Effector memory CD8-positive, alpha-beta T cell (primary cell): ENCODE results near the gene ADGRG1.
"Not testable (repeated sequence)": the region's sequence is repeated elsewhere in the genome, so short reads cannot be mapped to it uniquely, and the experiment has no call there.

Source experiments
- ATAC-seq: fragments of 150-1000 bp; cut with Tn5 transposase; replicated peaks from 2 replicates; pipeline ENCODE4 v1.10.0; 2021; ENCODE audit warnings: mild to moderate bottlenecking, moderate library complexity
- DNase-seq, 3 experiments: peaks; one replicate each; pipeline ENCODE4 v3.0.0; 2021
- H3K27ac Mint-ChIP-seq, 2 donors: one replicate each; pipeline ENCODE4 v1.8.0; 2022; ENCODE audit warnings: mild to moderate bottlenecking in 2 of 2, mixed read lengths in 2 of 2, moderate library complexity in 2 of 2
- H3K27me3 Mint-ChIP-seq, 2 donors: one replicate each; pipeline ENCODE4 v1.8.0; 2022; ENCODE audit warnings: mixed read lengths in 2 of 2
- H3K36me3 Mint-ChIP-seq: one replicate; pipeline ENCODE4 v1.8.0; 2022; ENCODE audit warnings: mild to moderate bottlenecking, moderate library complexity, mixed read lengths; ENCODE audit not compliant: insufficient read depth
- H3K4me1 Mint-ChIP-seq, 2 donors: one replicate each; pipeline ENCODE4 v1.8.0; 2022; ENCODE audit warnings: low read depth in 2 of 2, mixed read lengths in 2 of 2
- H3K4me3 Mint-ChIP-seq, 2 donors: one replicate each; pipeline ENCODE4 v1.8.0; 2022; ENCODE audit warnings: mild to moderate bottlenecking in 2 of 2, mixed read lengths in 2 of 2, moderate library complexity in 2 of 2
- H3K9me3 Mint-ChIP-seq, 2 donors: one replicate each; pipeline ENCODE4 v1.8.0; 2022; ENCODE audit warnings: mixed read lengths in 2 of 2

Gene ADGRG1

GRCh38 chr16:57668630-57669475 lies 40.4 kb downstream of the ADGRG1 start:
- H3K27me3 Mint-ChIP-seq, result no peaks in the 10 kb centered on the region
- no peak for ATAC-seq
- no peak for DNase-seq
- H3K4me3 Mint-ChIP-seq, result no peak overlapping the region
- H3K36me3 Mint-ChIP-seq, result peaks cover 7% of the 10 kb centered on the region
- H3K4me1 Mint-ChIP-seq, result peaks cover 9 to 15% of the 10 kb centered on the region in 2 donors
- H3K9me3 Mint-ChIP-seq, result no peaks in the 10 kb centered on the region
- H3K27ac Mint-ChIP-seq, result peak overlapping the region; percentile 74 to 75

- Mint-ChIP-seq H3K9me3 (no peaks in the 10 kb centered on the region), H3K27ac (peak overlapping the region; percentile 74 to 75), H3K4me1 (peaks cover 9 to 12% of the 10 kb centered on the region in 2 donors), H3K27me3 (no peaks in the 10 kb centered on the region), H3K36me3 (peaks cover under 1% of the 10 kb centered on the region), H3K4me3 (no peak overlapping the region)
- ATAC-seq, result peak; percentile 15
- DNase-seq, result no peak
Measured at GRCh38 chr16:57669476-57670162, 41.2 kb downstream of the ADGRG1 start.

GRCh38 chr16:57670196-57670595 lies 41.8 kb downstream of the ADGRG1 start:
- Mint-ChIP-seq H3K4me3 (no peak overlapping the region), H3K27ac (no peak overlapping the region), H3K4me1 (peaks cover 9 to 11% of the 10 kb centered on the region in 2 donors), H3K36me3 (no peaks in the 10 kb centered on the region), H3K9me3 (no peaks in the 10 kb centered on the region), H3K27me3 (no peaks in the 10 kb centered on the region)
- DNase-seq (no peak), ATAC-seq (no peak)

- H3K9me3 Mint-ChIP-seq, ATAC-seq, H3K4me3 Mint-ChIP-seq, DNase-seq, H3K27ac Mint-ChIP-seq, H3K27me3 Mint-ChIP-seq, H3K36me3 Mint-ChIP-seq: not testable (repeated sequence)
- peaks cover 9 to 11% of the 10 kb centered on the region in 2 donors for H3K4me1 Mint-ChIP-seq
Measured at GRCh38 chr16:57671451-57671850, 43.0 kb downstream of the ADGRG1 start.

GRCh38 chr16:57672416-57672815 lies 44.0 kb downstream of the ADGRG1 start:
- no peak overlapping the region for H3K4me3 Mint-ChIP-seq
- no peak overlapping the region for H3K27ac Mint-ChIP-seq
- peaks cover 9 to 11% of the 10 kb centered on the region in 2 donors for H3K4me1 Mint-ChIP-seq
- ATAC-seq, result no peak
- no peaks in the 10 kb centered on the region for H3K27me3 Mint-ChIP-seq
- no peak for DNase-seq
- H3K9me3 Mint-ChIP-seq, result no peaks in the 10 kb centered on the region
- H3K36me3 Mint-ChIP-seq, result no peaks in the 10 kb centered on the region

- DNase-seq, result no peak
- Mint-ChIP-seq H3K27ac (no peak overlapping the region), H3K9me3 (no peaks in the 10 kb centered on the region), H3K36me3 (no peaks in the 10 kb centered on the region), H3K4me1 (peaks cover 9 to 11% of the 10 kb centered on the region in 2 donors), H3K27me3 (no peaks in the 10 kb centered on the region), H3K4me3 (no peak overlapping the region)
- no peak for ATAC-seq
Measured at GRCh38 chr16:57672824-57673223, 44.4 kb downstream of the ADGRG1 start.

- Mint-ChIP-seq H3K4me1 (no peaks in the 10 kb centered on the region), H3K27ac (no peak overlapping the region), H3K36me3 (peaks cover 3% of the 10 kb centered on the region), H3K9me3 (no peaks in the 10 kb centered on the region), H3K4me3 (no peak overlapping the region), H3K27me3 (no peaks in the 10 kb centered on the region)
- no peak for DNase-seq
- ATAC-seq, result no peak
Measured at GRCh38 chr16:57675741-57676551, 47.5 kb downstream of the ADGRG1 start.

DNA sequence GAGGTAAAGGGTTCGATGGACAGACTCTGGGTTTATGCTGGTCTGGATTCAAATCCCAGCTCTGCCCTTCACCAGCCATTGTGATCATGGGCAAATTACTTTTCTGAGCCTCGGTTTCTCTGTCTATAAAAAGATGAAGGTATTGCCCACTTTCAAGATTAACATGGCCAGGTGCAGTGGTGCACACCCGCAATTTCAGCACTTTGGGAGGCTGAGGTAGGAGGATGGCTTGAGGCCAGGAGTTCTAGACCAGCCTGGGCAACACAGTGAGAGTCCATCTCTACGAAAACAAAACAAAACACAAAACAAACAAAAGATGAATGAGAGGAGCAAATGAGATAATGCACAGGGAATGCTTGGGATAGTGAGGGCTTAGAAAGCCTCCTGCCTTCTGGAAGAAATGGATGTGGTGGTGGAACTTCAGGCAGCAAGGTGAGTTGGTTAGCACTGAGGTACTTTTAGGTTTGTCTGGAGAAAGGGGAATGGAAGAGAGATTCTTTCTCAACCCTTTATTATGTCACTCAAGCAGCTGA lies 48.2 kb downstream of the ADGRG1 start:
- H3K9me3 Mint-ChIP-seq, result no peaks in the 10 kb centered on the region
- no peak overlapping the region for H3K4me3 Mint-ChIP-seq
- no peaks in the 10 kb centered on the region for H3K27me3 Mint-ChIP-seq
- ATAC-seq (no peak), DNase-seq (no peak)
- peaks cover 3% of the 10 kb centered on the region for H3K36me3 Mint-ChIP-seq
- no peak overlapping the region for H3K27ac Mint-ChIP-seq
- no peaks in the 10 kb centered on the region for H3K4me1 Mint-ChIP-seq

DNA sequence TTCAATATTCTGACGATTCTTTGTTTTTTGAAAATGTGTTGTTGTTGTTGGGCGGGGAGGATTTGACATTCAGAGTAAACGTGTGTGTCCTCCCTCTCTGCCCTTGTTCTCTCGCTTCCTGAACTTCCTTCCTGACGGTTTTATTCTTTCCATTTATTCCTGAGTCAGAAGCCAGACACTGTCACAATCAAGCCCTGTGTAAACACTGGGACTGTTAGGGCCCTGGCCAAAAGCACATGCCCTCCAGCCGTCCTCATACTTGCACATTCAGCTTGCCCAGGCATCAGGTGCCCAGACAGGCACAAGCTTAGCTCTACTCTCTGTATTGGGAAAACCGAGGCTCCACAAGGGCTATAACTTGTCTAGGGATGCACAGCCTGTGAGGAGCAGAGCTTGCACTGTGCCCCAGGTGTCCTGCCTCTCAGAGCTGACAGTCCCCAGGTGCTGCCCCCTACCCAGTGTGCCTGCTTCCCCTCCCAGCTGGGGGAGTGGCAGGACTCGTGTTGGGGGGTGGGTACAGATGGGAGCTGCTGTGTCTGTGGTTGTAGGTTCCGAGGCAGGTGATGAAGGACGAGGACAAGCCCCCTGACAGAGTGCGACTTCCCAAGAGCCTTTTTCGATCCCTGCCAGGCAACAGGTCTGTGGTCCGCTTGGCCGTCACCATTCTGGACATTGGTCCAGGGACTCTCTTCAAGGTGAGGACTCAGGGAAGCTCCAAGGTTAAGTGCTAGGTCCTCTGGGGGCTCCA lies 49.4 kb downstream of the ADGRG1 start:
- no peak overlapping the region for H3K4me3 Mint-ChIP-seq
- H3K4me1 Mint-ChIP-seq, result no peaks in the 10 kb centered on the region
- H3K9me3 Mint-ChIP-seq, result no peaks in the 10 kb centered on the region
- no peak for ATAC-seq
- H3K27ac Mint-ChIP-seq, result no peak overlapping the region
- H3K36me3 Mint-ChIP-seq, result peaks cover 6% of the 10 kb centered on the region
- H3K27me3 Mint-ChIP-seq, result no peaks in the 10 kb centered on the region
- DNase-seq, result no peak

- no peak for ATAC-seq
- H3K36me3 Mint-ChIP-seq, result peaks cover 6% of the 10 kb centered on the region
- no peak overlapping the region for H3K27ac Mint-ChIP-seq
- no peaks in the 10 kb centered on the region for H3K27me3 Mint-ChIP-seq
- H3K4me3 Mint-ChIP-seq, result no peak overlapping the region
- H3K4me1 Mint-ChIP-seq, result no peaks in the 10 kb centered on the region
- DNase-seq, result no peak
- H3K9me3 Mint-ChIP-seq, result no peaks in the 10 kb centered on the region
Measured at GRCh38 chr16:57679016-57679415, 50.6 kb downstream of the ADGRG1 start.

GRCh38 chr16:57679767-57680482 lies 51.5 kb downstream of the ADGRG1 start:
- Mint-ChIP-seq H3K4me1 (no peaks in the 10 kb centered on the region), H3K4me3 (no peak overlapping the region), H3K9me3 (no peaks in the 10 kb centered on the region), H3K36me3 (peaks cover 6% of the 10 kb centered on the region), H3K27me3 (no peaks in the 10 kb centered on the region), H3K27ac (no peak overlapping the region)
- no peak for ATAC-seq
- no peak for DNase-seq

GRCh38 chr16:57680842-57681375 lies 52.5 kb downstream of the ADGRG1 start:
- Mint-ChIP-seq H3K27me3 (no peaks in the 10 kb centered on the region), H3K4me1 (peaks cover 0 to 1% of the 10 kb centered on the region in 2 donors)

More at GRCh38 chr16:57680842-57681375, 52.5 kb downstream of the ADGRG1 start:
- ATAC-seq (no peak), DNase-seq (no peak)
- Mint-ChIP-seq H3K9me3 (no peaks in the 10 kb centered on the region), H3K27ac (no peak overlapping the region), H3K36me3 (peaks cover 6% of the 10 kb centered on the region), H3K4me3 (no peak overlapping the region)
